GM13977 (cell line): ENCODE data around the gene ATP11C.

Experiments
- DNase-seq: peaks from one replicate; pipeline ENCODE4 v3.0.0; 2012; ENCODE audit warnings: low spot score
- CTCF ChIP-seq: IDR thresholded peaks from 2 replicates; pipeline ENCODE4 v1.5.1; 2012; ENCODE audit warnings: mild to moderate bottlenecking, control low read depth; ENCODE audit not compliant: insufficient read depth; ENCODE audit errors: extremely low read depth, missing control alignments
- in situ Hi-C: fragments of 300-500 bp; cut with MboI; formaldehyde crosslinking; loops from one replicate; pipeline ENCODE4 v1.12.0; 2022; ENCODE audit warnings: low sequenced_read_pairs, low pct_unique_long_range_greater_than_20kb, mixed read lengths, inconsistent platforms; ENCODE audit not compliant: unreplicated experiment

ATP11C gene

DNA sequence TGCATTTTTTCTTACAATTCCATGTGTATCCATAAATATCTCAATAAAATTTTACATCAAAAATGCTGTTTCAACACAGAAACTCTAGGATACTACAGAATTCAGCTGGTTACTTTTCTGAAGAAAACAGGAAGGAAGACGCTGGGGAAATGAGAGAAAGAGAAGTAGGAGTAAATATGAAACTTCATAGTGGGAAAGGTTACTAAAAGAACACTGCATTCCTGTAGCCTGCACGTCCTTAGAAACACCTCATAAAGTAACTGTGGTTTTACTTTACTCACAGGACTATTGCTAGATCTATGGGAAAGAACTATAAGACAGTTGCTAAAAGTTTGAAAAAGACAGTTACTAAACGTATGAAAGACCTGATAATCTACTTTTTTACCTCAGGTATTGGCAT lies 23.1 kb downstream of the ATP11C start:
- no peak for TF ChIP-seq CTCF
- in situ Hi-C loops: no loop called here
- no peak for DNase-seq

DNA sequence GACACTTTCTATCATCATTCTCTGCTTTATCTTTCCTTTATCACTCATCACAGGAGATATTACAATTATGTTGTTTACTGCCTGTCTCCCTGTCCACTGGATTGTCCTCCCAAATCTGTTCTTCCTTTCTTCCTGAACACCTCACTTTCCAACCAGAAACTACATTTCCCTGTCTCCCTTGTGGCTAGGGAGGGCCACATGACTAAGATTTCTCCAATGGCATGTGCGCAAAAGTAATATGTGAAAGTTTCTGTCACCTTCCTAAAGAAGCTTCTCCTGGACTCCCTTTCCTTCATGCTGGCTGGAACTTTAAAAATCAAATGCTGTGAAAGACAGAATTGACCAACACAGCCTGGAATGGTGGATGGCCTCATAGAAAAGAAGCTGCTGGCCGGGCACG lies 25.8 kb downstream of the ATP11C start:
- in situ Hi-C loops: no loop called here
- no peak for TF ChIP-seq CTCF
- no peak for DNase-seq

DNA sequence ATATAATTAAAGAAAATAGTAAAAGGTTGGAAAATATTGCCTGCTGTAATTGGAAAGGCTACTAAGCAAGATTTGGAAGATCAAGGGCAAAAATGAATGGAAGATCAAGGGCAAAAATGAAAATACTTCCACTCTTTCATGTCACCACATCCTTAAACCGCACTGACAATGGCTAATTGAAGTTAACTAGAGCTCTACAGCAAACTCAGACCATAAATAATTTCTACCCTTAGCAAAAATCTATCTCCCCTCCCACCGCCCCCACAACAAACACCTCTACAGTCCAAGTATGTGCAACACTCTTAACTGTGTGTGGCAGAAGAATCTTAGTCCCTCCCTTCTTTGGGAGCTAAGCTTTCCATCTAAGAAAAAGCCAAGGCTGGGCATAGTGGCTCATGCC lies 27.1 kb downstream of the ATP11C start:
- TF ChIP-seq CTCF: no peak
- in situ Hi-C loops: no loop called here
- no peak for DNase-seq

DNA sequence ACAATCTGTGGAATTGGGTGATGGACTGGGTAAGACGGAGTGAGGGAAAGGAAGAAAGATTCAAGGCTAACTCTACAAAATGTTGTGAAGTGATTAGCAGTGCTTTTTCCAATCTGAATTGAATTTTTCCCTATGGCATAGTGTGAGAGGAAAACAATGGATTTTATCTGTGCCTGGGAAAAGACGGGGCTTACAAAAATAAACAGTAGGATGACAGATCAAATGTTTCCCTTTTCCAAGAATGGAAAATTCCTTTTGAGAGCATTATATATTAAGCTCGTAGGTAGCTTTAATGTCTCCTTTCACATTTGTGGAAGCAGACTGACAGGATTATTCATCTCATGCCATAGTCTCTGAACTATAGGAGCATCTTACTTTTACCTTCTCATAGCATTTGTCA lies 27.8 kb downstream of the ATP11C start:
- in situ Hi-C loops: no loop called here
- no peak for DNase-seq

DNA sequence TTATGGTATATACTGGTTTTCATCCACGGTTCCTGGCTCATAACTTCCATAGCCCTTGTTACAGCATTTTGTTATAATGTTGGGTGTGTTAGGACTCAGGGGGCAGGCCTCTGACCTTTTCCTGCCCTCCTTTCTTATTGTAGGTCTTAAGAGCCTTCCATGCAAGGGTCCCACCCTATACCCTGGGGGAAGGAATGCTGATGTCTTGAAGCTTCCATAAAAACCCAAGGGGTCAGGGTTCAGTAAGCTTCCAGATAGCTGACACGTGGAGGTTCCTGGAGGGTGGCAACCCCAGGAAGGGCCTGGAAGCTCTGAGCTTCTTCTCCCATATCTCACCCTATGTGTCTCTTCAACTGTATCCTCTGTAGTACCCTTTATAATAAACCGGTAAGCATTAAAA lies 29.6 kb downstream of the ATP11C start:
- no peak for TF ChIP-seq CTCF
- DNase-seq: no peak
- in situ Hi-C loops: no loop called here

More for the DNA sequence above, 27.8 kb downstream of the ATP11C start:
- TF ChIP-seq CTCF: no peak

DNA sequence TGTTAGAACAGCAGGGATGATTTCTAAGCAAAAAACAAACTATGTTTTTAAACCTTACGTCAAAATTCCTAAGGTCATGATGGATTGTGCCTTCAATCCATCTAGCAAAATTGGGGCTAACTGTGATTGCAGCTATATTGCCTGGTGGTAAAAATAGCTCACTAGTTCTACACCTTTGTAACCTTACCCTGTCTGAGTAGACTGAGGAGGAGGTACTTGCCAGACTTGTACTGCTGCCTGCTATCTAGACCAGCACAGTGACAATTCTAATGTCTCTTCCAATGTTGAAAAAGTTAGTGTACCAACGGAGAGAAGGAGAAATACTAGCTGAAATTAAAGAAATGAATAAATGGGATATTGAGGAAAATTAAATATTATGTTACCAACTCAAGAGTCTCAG lies 30.3 kb downstream of the ATP11C start:
- no peak for DNase-seq
- in situ Hi-C loops: no loop called here

More for the DNA sequence above, 30.3 kb downstream of the ATP11C start:
- TF ChIP-seq CTCF: no peak
